OCI-LY7 (cell line): Measurements from ENCODE around the gene CHRM5.

Source experiments
- CTCF ChIP-seq: fragments of 200-600 bp; sonication (generic); conservative IDR thresholded peaks from 2 replicates; pipeline ENCODE4 v1.5.1; 2014; ENCODE audit warnings: mild to moderate bottlenecking, antibody characterized with exemption, low read length, moderate library complexity, mixed read lengths
- EZH2phosphoT487 ChIP-seq: fragments of 200-600 bp; sonication (generic); IDR thresholded peaks from 2 replicates; pipeline ENCODE4 v1.6.1; 2018; ENCODE audit warnings: low read depth, borderline replicate concordance, mild to moderate bottlenecking, mixed run types, antibody characterized with exemption, low read length, moderate library complexity, mixed read lengths

GRCh38 chr15:34043813-34044212 lies 75.5 kb downstream of the CHRM5 start:
- TF ChIP-seq CTCF (no peak), EZH2phosphoT487 (no peak)
